A549 treated with GW870086 at 1 μM for 4 hours (cell line): Measurements from ENCODE around the gene LIG3. TPM values are rescaled to one million over a fixed set of nuclear protein-coding genes. Genes with fewer than 3 reads are reported as not detected.

Experiments used
- total RNA-seq: library from RNA; stranded (reverse); fragments of 200-300 nt; extraction: Qiagen RNA extraction; gene quantifications from 5 replicates; pipeline ENCODE4 v1.2.3, GENCODE V29; 2022; ENCODE audit warnings: low read depth

The LIG3 gene
- total RNA-seq = 14.7 to 20.3 TPM (median 17.6 TPM) in 5 replicates

GRCh38 chr17:34980353-34980680 lies at the start of gene LIG3:
Gene LIG3, plus strand, starts transcription at chr17:34980512. Its CDS starts 2,494 bp downstream, at chr17:34983006.

GRCh38 chr17:34961093-34961911 lies 19.0 kb upstream of the LIG3 start, which contains the start of the genes CCT6B and ZNF830:
Gene CCT6B, minus strand, starts transcription at chr17:34961460. Its CDS starts 67 bp downstream, at chr17:34961393.
Gene ZNF830, plus strand, starts transcription at chr17:34961540. Its CDS starts 27 bp downstream, at chr17:34961567.

Other genes with a start within 250 kb of the LIG3 start
- gene CCT6B, start 19.1 kb upstream of the LIG3 start, total RNA-seq = 0.80 to 1.9 TPM (median 1.8 TPM) in 5 replicates
- gene ZNF830, start 19.0 kb upstream of the LIG3 start, total RNA-seq = 12.9 to 15.1 TPM (median 14.4 TPM) in 5 replicates
- gene RFFL, start 83.2 kb downstream of the LIG3 start, total RNA-seq = 48.7 to 61.1 TPM (median 59.8 TPM) in 5 replicates
- gene RAD51D, start 139.3 kb downstream of the LIG3 start, total RNA-seq = 26.4 to 33.1 TPM (median 29.1 TPM) in 5 replicates
- not detected in 5 replicates for gene FNDC8, start 141.1 kb downstream of the LIG3 start, total RNA-seq
- 32.9 to 40.0 TPM (median 34.6 TPM) in 5 replicates for gene NLE1, start 161.8 kb downstream of the LIG3 start, total RNA-seq
- gene UNC45B, start 167.3 kb downstream of the LIG3 start, total RNA-seq = not detected in 5 replicates
- not detected in 5 replicates for gene SLC35G3, start 213.9 kb downstream of the LIG3 start, total RNA-seq